GM12875 (cell line): ENCODE results near the gene NDUFA6.

Experiments used
- H3K4me3 ChIP-seq: one replicate; pipeline ENCODE4 v1.5.1; 2011; ENCODE audit warnings: low read depth, low read length, control low read depth
- TF ChIP-seq, protein P1 (sequence below): IDR thresholded peaks from 2 replicates; pipeline ENCODE4 v1.5.1; 2011; ENCODE audit warnings: low read depth, mild to moderate bottlenecking, control low read depth, inconsistent platforms, low read length, moderate library complexity, borderline replicate concordance; ENCODE audit not compliant: insufficient read depth

NDUFA6 gene

DNA sequence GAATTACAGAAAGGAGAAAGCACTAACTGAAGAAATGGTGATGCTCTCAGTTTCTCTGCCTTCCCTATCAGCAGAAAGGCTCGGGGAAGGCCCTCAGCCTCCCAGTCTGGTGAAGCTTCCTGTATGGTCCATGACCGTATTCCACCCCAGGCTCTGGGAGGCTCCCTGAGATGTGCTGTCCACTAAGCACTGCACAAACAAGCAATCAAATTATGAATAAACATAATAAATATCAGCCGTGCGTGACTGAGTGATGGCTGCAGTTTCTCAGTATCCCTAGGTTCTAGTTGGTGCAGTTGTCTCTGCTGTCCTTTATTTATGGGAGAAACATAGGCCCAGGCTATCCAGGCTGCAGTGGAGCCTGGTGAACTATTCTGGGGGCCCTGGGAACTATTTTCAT lies 7.5 kb downstream of the NDUFA6 start:
- no peak overlapping the region for H3K4me3 ChIP-seq
- TF ChIP-seq, protein P1, sequence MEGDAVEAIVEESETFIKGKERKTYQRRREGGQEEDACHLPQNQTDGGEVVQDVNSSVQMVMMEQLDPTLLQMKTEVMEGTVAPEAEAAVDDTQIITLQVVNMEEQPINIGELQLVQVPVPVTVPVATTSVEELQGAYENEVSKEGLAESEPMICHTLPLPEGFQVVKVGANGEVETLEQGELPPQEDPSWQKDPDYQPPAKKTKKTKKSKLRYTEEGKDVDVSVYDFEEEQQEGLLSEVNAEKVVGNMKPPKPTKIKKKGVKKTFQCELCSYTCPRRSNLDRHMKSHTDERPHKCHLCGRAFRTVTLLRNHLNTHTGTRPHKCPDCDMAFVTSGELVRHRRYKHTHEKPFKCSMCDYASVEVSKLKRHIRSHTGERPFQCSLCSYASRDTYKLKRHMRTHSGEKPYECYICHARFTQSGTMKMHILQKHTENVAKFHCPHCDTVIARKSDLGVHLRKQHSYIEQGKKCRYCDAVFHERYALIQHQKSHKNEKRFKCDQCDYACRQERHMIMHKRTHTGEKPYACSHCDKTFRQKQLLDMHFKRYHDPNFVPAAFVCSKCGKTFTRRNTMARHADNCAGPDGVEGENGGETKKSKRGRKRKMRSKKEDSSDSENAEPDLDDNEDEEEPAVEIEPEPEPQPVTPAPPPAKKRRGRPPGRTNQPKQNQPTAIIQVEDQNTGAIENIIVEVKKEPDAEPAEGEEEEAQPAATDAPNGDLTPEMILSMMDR = no peak

DNA sequence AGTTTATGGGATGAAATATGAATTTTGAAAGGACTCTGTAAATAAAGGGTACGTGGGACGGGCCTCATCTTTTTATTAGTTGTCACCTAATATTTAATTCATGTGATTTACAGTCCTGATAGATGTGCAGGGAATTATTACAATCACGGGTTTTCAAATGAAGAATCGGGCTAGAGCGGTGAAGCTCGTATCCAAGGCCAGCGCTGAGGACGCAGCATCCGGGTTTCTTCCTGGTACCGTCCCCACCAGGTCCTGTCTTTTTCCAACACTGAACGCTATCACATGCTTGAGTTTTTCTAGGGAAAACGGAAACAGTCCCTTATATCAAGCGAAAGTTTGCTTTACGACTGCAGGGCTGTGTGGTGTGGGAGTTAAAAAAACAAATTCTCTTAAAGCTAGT lies 10.3 kb downstream of the NDUFA6 start:
- H3K4me3 ChIP-seq = peak overlapping the region; percentile 77
- TF ChIP-seq, protein P1 = no peak

DNA sequence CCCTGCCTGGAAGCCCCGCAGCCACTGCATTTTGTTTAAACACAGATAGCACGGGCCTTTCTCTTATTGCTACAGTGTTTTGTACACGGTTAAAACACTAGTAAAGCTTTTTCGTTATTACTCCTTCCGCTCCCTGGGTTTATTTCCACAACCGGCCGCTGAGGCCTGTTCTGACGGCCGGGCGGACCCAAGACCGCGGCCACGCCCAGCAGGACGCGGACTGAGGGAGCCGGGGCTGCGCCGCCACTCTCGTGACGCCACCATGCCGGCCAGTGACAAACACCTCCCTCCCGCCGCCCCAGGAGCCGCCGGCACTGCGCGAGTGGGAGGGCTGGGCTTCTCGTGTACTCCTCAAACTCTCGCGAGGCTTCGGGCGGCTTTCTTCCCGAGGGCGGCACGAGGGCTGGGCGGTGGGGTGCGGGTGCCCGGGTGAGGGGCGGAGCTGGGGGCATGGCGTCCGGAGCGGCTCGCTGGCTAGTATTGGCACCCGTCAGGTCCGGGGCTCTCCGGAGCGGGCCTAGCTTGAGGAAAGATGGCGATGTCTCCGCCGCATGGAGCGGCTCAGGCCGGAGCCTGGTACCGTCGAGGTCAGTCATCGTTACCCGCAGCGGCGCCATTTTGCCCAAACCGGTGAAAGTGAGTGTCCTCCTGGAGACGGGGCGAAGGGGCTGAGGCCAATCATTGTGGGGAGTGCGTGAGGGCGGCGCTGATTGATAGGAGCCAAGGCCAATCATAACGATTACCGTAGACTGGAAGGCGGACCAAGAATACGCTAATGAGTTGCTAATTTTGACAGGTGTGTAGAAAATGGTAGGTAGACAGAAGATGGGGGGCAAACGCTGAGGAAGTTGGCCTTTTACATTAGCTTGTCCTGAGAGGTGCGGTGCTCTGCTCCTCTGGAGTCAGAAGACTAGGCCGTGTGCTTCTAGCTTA lies 11.0 kb downstream of the NDUFA6 start, which contains the start of gene SMDT1:
SMDT1 (plus strand) TSS at position 382 of the 933 bp plus-strand sequence; CDS start at position 451, 69 bp downstream.
- TF ChIP-seq, protein P1 = no peak

DNA sequence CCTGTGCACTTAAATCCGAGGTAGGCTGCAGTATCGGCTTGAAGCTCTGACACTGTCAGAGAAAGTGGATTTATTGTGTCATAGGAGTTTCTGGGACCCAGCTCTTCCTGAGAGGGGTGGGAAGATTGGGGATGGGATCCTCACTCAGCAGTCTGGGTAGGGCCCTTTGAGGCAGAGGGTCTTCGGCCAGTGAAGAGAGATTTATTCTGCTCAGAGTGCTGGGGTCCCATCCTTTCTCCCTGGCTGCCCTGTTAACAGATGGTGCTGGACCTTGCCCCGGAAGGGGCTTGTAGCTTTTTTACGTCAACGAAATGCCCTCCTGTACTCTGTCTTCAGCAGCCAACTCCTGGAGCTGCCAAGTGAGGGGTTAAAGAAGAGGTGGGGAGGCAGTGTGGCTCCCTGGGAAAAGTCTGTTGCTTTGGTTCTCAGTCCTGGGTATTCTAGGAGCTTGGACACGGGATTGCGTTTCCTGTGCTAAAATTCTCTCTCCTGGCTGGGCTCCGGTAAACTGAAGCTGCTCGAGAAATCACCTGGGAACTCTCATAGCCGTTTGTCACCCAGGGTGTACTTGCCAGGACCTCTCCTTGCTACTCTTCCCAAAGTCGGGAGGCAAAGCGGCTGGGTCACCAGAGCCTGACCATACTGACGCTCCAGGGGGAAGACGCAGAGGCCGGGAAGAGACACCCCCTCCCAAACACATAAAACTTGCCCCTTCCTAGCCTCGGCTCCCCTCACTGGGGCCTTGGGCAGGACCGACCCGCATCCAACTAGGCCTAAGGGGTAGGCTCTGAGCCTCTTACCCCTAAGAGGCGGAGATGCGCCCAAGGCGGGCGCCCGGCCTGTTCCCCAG lies 11.9 kb downstream of the NDUFA6 start:
- peak overlapping the region; percentile 77 for H3K4me3 ChIP-seq

More for the DNA sequence above, 11.0 kb downstream of the NDUFA6 start, which contains the start of gene SMDT1:
- H3K4me3 ChIP-seq = peak within 1 kb of the TSS; percentile 77

DNA sequence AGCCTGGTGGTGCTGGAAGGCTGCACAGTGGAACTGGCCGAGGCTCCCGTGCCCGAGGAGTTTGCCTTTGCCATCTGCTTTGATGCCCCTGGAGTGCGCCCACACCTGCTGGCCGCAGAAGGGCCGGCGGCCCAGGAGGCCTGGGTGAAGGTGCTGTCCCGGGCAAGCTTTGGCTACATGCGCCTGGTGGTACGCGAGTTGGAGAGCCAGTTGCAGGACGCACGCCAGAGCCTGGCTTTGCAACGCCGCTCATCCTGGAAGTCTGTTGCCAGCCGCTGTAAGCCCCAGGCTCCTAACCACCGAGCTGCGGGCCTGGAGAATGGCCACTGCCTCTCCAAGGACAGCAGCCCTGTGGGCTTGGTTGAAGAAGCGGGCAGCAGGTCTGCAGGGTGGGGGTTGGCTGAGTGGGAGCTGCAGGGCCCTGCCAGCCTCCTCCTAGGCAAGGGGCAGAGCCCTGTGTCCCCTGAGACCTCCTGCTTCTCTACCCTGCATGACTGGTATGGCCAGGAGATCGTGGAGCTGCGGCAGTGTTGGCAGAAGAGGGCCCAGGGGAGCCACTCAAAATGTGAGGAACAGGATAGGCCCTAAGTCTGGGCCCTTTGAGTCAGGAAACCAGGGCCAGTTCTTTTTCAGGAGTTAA lies 13.0 kb downstream of the NDUFA6 start:
- H3K4me3 ChIP-seq = no peak overlapping the region
- TF ChIP-seq, protein P1 = no peak

More for the DNA sequence above, 11.9 kb downstream of the NDUFA6 start:
- TF ChIP-seq, protein P1 = no peak

DNA sequence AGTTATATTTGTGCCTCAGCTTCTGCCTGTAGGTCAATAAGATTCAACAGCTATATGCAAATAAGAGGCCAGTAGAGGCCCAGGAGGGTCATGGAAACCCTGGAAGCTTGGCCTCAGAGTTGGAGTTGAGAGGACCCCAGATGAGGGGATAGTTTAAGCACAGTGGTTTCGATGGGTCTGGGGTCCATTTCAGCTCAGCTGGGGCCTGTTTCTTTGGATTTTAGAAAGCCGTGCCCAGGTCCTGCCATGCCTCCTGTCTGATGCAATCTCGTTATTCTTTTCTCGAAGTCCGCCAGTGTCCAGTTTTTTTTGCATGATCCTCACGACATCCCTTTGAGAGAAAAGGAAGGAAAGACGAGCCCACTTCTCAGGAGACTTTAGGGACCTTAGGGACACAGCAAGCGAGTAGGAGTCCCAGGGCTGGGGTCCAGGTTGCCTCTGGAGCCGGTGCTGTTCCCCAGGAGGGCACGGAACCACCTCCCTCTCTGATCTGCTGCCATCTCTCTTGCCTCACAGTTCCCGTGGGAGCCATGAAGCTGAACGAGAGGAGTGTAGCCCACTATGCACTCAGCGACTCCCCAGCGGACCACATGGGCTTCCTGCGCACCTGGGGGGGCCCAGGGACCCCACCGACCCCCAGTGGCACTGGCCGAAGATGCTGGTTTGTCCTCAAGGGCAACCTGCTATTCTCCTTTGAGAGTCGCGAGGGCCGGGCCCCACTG lies 13.6 kb downstream of the NDUFA6 start:
- TF ChIP-seq, protein P1 = no peak
- H3K4me3 ChIP-seq = no peak overlapping the region
